Esophagus squamous epithelium (tissue), 4 donors: ENCODE data around the gene CRYBA4.

Experiments used
- POLR2A ChIP-seq, 4 donors: fragments of 450-650 bp; IDR thresholded peaks; one replicate each; pipeline ENCODE4 v1.6.1; 2017; ENCODE audit warnings: antibody characterized with exemption in 4 of 4, mild to moderate bottlenecking in 4 of 4, moderate library complexity in 3 of 4
- TF ChIP-seq, protein P1 (sequence below), 6 experiments: fragments of 450-650 bp in 4 of 6; fragments of 200-600 bp in 2 of 6; sonication (generic) in 2 of 6; IDR thresholded peaks; one replicate each; pipeline ENCODE4 v1.5.1; 2016 to 2019; ENCODE audit warnings: antibody characterized with exemption in 6 of 6, mild to moderate bottlenecking in 4 of 6, moderate library complexity in 4 of 6

DNA sequence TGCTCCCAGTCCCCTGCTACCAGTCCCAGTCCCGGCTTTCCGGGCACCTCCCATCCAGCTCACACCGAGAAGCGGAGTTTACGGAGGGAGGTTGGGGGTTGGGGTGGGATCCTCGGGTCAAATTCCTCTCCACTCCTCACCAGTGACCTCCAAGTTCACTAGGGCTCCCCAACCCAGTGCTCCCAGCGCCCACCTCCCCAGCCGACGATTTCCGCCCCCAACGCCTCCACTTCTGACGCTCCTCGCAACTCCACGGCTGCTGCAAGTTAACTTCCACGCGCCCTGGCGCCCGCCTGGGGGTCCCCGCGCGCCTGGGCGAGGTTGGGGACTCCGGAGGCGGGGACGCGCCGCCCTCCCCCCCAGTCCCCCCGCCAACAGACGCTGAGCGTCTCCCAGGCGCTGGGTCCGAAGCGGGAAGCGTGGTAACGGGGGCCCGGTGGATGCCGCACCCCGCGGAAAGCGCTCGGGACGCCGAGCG lies 32.4 kb upstream of the CRYBA4 start:
- TF ChIP-seq, protein P1, sequence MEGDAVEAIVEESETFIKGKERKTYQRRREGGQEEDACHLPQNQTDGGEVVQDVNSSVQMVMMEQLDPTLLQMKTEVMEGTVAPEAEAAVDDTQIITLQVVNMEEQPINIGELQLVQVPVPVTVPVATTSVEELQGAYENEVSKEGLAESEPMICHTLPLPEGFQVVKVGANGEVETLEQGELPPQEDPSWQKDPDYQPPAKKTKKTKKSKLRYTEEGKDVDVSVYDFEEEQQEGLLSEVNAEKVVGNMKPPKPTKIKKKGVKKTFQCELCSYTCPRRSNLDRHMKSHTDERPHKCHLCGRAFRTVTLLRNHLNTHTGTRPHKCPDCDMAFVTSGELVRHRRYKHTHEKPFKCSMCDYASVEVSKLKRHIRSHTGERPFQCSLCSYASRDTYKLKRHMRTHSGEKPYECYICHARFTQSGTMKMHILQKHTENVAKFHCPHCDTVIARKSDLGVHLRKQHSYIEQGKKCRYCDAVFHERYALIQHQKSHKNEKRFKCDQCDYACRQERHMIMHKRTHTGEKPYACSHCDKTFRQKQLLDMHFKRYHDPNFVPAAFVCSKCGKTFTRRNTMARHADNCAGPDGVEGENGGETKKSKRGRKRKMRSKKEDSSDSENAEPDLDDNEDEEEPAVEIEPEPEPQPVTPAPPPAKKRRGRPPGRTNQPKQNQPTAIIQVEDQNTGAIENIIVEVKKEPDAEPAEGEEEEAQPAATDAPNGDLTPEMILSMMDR (IDR thresholded peaks at IDR 0.05), result no peak
- TF ChIP-seq POLR2A (IDR thresholded peaks at IDR 0.05), result no peak
